GM19324 (cell line): ENCODE data around the gene STK38L.
"Not testable (repeated sequence)": the region's sequence is repeated elsewhere in the genome, so short reads cannot be mapped to it uniquely, and the experiment has no call there.

Experiments
- ATAC-seq: cut with Tn5 transposase; IDR thresholded peaks from one replicate; pipeline ENCODE4 v1.9.1; 2021; ENCODE audit warnings: mild to moderate bottlenecking, moderate library complexity; ENCODE audit not compliant: unreplicated experiment, low FRiP score

Gene STK38L

DNA sequence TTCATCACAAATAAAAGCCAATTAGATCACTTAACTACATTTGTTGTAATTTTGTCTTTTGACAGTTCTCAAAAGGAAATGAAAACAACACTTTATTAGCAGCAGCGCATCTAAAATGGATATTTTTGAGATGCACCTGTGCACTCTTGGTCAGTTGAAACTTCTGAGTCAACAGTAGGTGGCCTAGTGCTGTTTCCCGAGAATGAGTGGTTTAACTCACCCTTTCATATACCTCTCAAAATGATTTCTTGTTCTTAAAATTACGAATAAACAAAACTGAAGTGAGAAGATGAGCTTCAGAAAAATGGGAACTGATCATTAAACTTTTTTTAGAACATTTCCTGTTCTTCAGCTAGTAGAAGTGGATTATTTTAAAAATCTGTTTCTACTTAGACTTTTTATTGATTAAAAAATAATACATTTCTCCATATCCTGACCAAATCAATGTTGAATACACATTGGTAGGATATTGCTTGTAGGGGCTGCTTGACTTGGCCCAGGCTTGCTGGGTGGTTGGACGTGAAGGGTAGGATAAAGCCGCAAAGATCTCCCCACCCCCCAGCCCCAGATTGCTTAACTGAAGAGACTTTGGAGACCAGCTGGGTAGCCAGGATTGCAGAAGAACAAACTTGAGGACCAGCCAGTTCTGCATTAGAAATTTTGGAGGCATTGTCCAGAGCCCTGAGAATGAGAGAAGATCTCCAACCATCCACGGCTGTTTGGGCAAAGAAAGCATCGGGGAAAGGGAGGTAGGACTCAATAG, 22.3 kb upstream of the STK38L start:
- ATAC-seq: peak; percentile 69

DNA sequence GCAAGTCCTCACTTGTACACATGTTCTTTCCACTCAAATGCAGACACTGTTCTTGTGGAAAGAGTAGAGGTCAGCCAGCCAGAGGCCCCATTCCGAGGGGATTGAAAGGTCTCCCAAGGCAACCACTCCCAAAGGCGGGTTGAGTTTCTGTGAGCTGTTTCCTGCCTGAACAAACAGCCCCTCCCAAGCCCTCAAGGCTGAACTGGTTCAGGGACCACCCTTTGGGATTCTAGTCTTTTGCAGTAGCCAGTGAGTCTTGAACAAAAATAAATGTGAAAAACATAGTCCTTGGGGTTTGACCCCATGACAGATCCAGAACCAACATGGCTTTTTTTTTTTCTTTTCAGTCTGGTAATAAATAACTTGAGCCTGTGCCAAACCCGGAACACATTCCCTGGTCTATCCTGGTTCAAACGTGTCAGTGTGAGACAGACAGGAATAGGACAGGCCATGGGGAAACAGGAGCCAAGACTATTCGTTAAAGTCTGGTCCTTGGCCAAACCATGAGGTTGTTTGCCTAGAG, 17.6 kb upstream of the STK38L start:
- ATAC-seq: no peak

DNA sequence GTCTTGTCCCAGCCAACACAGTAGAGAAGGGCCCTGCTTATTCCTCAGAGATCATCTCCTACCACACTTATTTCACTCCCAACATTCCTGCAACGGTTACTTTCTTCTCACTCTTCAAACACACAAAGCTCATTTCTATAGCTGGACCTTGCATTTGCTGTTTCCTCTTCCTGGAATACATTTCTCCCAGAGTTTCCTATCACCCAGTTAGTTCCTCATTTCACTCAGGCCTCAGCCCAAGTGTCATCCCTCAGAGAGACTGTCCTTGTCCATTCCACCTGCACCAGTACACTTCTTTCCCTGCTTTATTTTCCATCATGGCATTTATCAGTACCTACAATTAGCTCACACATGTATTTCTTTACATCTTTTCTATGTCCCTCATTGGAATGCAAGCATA, 14.7 kb upstream of the STK38L start:
- ATAC-seq: no peak

DNA sequence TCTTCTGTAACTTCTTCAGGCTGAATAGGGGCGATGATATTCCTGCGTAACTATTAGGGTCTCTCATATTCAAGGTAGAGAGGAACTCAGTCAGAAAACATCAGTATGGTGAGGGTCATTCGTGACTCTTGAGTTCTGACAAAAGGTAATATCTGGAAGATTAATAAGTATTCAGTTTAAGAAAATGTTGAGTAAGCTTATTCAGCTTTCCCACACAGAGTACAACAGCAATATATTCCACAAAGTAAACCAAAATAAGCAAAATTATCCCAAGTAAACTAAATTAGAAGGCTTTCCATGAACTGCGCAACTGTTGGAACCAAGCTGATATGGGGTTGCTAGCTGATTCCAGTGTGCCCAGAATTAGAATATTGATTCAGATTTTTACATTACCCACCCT, 12.7 kb upstream of the STK38L start:
- not testable (repeated sequence) for ATAC-seq

DNA sequence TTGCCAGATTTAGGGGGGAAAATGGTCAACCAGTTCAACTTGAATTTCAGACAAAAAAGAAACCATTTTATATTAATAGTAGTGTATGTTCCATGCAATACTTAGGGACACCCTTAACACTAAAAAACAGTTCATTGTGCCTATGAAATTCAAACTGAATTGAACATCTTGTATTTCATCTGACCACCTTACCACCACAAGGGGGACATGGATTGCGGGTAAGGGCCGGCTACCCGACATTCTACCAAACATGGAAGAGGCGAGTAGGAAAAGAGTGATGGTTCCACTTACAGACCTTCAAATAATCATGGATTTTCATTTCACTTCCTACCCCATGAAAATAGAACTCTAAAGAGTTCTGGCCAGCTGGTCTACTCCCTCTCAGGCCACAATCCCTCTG, 10.3 kb upstream of the STK38L start:
- ATAC-seq: no peak

DNA sequence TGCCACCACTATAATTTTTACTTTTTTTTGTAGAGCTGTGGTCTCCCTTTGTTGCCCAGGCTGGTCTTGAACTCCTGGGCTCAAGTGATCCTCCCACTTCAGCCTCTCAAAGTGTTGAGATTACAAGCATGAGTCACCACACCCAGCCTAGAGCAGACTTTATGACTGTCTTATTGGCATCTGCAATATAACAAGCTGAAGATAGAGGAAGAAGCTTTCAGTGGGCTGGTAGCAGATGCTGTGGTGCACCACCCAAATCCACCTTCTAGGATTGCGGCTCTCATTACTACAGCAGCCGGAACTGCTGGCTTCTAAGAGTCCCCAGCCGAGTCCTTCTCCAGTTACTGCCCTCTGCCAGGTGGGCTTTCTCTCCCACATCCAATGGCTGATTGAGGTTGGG, 7.6 kb upstream of the STK38L start:
- no peak for ATAC-seq

DNA sequence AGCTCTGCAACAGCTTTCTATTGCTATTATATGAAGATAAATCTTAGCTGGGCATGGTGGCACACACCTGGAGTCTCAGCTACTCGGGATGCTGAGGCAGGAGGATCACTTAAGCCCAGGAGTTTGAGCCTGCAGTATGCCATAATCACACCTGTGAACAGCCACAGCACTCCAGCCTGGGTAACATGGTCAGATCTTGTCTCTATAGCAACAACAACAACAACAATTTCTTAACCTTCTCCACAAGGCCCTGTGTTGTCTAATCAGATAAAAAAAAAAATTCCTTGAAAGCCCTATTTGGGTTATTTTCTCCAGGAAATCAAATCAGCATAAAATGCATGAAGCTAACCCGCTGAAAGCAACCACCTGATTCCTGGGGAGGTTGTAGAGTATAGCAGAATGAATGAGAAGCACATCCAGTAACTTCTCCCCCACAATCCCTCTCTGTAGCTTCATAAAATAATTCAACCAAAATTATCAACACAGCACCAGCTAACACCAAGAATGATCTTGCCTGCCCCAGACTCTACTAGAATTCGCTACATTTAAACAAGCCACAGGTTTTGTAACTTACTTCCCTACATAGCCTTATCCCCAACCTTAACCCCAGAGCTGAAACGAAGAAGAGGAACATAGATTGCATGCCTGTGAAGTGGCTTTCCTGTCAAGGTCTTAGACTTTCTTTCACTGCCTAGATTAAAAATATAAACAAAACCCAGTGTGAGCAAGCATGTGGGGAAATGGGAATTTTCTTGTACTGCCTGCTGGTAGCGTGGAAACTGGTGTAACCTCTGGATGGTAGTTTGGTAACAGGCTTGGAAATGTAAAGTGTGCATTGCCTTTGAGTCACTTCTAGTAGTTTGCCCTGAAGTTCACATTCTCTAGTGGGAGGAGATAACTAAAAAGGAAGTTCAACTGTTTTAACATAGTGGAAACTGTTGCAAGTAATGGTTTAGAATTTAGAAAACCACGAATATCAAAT, 6.0 kb upstream of the STK38L start:
- peak; percentile 80 for ATAC-seq

DNA sequence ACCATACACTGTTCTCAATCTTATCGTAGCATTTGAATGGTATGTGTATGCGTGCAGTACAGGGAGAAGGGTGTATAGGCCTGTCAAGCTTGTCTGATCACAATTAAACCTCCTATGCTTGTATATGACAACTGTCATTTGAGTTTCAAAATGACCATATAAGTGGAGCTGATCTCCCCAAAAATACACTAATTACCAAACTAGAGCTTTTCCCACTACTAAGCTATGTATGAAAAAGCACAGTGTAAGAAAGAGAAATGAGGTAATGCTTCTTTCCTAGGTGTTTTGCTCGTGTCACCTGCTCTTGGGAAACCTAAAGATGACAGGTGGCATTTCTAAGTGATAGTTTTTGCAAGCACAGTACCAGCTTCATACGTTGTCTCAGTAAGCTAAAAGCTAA, 1.1 kb upstream of the STK38L start:
- ATAC-seq: no peak

DNA sequence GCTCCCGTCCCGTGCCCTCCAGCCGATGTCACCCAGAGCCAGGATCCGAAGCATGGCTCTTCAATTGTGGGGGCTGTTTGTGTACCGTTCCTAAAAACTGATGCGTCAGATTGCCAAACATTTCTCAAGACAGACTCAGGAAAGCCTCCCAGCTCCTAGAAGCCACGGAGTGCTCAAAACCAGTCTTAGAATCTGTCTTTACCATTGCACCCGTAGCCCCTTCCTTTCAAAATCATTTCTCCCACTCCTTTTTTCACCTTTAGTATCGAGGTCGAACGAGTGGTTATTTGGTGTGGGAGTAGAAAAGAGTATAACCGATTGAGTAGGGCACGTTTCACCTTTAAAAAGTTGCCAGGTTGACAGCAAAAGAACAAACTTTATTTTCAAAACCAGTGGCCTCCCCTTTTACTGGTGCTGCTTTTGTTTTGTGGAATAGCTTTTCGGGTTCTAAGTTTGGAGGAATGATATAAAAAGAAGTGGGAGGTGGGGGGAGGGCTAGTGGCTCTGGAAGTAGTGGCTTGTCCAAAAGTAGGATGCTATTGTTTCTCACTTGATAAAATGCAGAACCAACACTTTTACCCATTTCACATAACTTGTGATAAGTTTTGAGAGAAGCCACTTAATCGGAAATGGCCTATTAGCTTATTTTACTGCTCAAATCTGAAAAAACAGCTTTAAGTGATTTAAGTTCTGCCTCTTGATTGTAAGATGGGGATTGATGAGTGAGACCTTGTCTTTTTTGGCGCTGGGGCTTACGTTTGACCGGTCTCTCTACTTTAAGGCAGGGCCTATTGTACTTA, 803 bp downstream of the STK38L start:
- ATAC-seq: peak; percentile 2

DNA sequence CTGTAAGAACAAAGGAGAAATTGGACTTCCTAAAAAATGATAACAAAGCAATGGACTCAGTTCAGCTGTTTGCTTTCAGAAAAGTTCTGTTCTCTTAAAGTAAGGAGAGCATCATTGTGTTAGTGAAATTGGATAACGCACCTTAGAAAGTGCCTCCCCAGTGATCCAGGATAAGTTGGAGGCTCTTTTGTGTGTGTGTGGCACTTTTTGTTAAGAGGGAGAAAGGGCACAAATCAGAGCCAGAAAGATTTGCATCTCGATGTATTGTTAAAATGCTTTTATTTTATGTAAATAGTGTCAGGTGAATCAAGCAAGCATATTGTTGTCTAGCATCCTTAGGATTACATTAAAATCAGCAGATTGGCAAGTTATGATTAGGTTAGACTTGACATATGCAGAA, 2.1 kb downstream of the STK38L start:
- no peak for ATAC-seq

DNA sequence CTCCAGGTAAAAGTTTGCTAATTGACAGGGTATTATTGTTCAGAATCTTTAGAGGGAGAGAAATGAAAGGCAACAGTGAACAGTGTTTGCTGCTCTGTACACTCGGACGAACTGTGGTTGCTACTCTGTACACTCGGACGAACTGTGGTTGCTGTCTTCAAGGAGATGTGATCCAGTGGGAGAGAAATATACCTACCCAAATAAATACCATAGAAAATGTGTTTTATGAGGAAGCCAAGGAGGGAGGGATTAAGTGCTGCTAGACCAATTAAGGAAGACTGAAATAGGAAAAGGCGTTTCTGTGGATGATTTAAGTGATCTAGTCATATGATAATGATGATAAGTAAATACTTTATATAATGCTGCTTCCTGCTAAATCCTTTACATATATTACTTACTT, 2.7 kb downstream of the STK38L start:
- no peak for ATAC-seq

DNA sequence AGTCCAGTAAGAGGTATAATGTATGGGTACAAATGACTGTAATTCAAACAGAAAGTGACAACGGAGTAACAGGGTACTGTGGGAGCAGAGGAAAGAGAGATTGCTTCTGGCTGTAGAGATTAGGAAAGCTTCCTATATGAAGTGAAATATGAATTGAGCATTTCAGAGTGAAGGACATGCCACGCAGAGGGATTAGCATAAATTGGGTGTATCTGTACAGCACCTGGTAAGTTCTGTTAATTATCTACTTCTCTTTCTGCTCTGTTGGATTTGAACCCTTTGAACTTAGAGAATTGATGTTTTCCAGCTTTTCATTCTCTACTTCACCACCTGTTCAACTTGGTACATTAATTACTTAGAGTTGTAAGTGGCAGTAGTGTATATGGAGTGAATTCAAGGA, 8.8 kb downstream of the STK38L start:
- ATAC-seq: no peak

DNA sequence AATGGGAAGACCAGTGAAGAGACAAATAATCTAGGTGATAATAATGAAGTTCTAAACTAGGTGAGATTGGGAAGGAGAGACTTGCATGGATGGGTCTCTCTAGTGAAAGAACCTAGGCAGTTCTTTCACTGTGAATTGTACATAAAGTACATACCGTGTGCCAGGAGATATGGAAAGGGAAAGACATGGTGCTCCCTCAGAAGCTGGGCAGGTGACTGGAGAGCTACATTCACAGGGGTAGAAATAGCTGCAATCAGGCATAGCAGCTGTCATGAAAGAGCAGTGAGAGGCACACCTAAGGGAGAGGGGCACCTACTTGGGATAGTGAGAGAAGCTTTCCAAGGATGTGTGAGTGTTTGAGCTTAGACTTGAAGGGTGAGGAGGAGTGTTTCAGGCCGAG, 9.3 kb downstream of the STK38L start:
- no peak for ATAC-seq

DNA sequence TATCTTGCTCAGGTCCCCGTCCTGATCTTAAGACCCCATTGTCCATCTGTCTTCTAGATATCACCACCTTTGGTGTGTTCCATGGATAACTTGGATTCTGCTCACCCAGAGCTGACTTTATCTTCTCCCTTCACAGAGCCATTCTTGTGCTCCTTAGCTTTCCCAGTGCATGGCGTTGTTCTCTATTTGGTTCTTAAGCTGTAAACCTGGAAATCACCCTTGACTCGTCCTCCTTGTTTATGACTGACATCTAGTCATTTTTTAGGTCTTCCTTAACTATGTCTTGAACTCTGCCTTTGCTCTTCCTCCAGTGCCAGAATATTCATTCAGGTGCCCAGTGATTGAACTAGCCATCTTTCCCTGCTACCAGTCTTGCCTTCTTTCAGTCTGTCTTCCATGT, 11.7 kb downstream of the STK38L start:
- ATAC-seq: no peak

DNA sequence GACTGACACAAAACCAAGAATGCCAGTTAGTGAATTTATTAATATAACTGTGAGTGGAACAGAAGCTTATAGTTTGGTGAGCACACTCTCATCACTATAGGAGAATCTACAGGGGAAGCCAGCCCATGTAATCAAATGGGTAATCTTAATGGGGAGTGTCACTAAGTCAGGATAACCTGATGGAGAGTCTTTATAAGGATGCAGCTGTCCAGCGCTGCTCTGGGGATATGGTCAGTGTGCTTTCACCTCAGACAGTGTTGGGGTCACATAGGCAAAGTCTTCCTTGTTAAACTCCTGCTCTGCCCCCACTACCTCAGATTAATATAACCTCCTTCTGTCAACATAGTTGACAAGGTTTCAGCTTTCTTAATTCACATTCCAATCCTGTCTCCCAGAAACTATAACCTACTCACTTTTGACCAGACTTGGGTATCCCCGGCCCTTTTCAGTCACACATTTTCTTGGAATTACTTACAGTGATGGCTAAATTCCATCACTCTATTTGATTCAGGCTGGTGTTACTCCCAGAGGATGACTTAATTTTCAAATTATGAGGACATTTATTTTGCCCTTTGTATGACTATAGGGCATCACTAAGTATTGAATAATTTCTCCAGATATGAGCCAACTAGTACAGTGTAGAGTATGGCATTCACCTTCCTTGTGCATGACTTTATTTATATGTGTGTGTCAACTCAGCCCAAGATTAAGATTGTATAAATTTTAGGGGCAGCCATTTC, 13.2 kb downstream of the STK38L start:
- no peak for ATAC-seq

DNA sequence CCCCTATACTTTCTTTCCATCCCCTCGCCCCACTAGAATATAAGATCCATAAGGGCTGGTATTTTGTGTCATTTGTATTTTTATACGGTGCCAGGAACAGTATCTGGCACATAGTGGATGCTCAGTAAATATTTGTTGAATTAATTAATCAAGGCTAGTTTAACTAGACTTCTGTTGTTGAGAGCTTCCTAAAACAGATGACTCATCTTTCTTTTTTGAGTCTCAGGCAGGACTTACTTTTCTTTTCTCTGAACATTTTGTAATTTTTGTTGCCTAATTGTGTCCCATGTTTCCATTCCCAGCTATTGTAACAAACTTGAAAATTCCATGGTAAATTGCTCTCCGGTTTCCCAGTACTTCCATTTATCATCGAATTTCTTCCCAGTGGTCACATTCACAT, 16.7 kb downstream of the STK38L start:
- ATAC-seq: no peak

DNA sequence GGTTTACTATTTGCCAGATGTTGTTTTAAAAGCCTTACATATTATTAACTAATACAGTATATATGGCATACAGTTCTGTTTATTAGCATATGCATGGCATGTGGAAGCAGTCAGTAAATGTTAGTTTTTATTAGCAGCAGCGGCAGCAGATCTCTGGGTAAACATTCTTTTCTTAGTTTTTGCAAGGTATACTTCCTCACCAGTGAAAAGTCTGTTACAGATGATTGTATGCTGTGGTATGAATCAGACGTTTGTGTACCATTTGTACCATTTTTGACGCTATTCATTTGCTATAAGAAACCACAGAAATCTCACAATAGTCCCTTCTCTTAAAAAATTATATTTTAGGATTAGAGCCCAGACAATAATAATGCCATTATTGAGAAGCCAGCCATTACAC, 17.8 kb downstream of the STK38L start:
- ATAC-seq: no peak

DNA sequence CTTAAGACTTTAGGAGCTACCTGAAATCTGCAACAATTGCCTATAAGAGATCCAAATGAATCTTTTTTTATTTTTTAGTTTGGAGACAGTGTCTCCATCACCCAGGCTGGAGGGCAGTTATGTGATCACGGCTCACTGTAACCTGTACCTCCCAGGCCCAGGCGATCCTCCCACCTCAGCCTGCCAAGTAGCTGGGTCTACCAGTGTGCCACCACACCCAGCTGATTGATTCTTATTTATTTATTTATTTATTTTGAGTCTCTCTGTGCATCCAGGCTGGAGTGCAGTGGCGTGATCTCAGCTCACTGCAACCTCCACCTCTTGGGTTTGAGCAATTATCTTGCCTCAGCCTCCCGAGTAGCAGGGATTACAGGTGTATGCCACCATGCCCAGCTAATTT, 26.1 kb downstream of the STK38L start:
- no peak for ATAC-seq

DNA sequence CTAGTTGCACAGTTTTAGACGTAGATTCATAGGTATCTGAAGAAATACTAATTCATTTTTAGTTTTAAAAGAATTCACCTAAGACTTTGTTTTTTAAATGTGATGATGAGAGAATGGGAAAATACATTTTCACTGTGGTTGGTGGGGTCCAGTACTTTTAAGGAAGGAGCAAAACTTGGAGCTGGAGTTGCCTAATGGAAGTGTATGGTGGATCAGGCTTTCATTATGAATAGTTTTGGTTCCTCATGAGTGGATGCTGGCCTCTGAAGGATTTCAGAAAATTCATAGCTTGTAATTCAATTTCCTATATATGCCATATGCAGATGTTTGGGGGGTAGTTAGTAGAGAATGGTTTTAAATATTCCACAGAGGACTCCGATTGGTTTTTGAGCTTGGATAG, 27.1 kb downstream of the STK38L start:
- no peak for ATAC-seq
